Mucosa of stomach (tissue), 1 donor: ENCODE results near the gene RAPGEF1.

Experiments used
- H3K27me3 ChIP-seq: one replicate; pipeline ENCODE4 v1.7.0; 2013; ENCODE audit warnings: mild to moderate bottlenecking, low read length; ENCODE audit not compliant: control insufficient read depth, insufficient read depth
- H3K36me3 ChIP-seq: one replicate; pipeline ENCODE4 v1.7.0; 2013; ENCODE audit warnings: low read length; ENCODE audit not compliant: control insufficient read depth, insufficient read depth
- H3K4me1 ChIP-seq: one replicate; pipeline ENCODE4 v1.7.0; 2013; ENCODE audit warnings: mild to moderate bottlenecking, low read length; ENCODE audit not compliant: control insufficient read depth, insufficient read depth
- H3K4me3 ChIP-seq: one replicate; pipeline ENCODE4 v1.7.0; 2013; ENCODE audit warnings: low read length
- H3K9ac ChIP-seq: one replicate; pipeline ENCODE4 v1.7.0; 2013; ENCODE audit warnings: mild to moderate bottlenecking, low read length, moderate library complexity
- H3K9me3 ChIP-seq: one replicate; pipeline ENCODE4 v1.7.0; 2013; ENCODE audit warnings: mild to moderate bottlenecking, low read length, moderate library complexity; ENCODE audit not compliant: control insufficient read depth
- donor health status: Pancreatic carcinoma.

RAPGEF1 gene

GRCh38 chr9:131733541-131734061, 6.3 kb downstream of the RAPGEF1 start:
- Histone ChIP-seq H3K9ac (peak overlapping the region; percentile 11), H3K4me1 (peaks cover 70% of the 10 kb centered on the region), H3K27me3 (no peaks in the 10 kb centered on the region), H3K9me3 (no peaks in the 10 kb centered on the region), H3K36me3 (no peaks in the 10 kb centered on the region), H3K4me3 (no peak overlapping the region)

- Histone ChIP-seq H3K36me3 (no peaks in the 10 kb centered on the region), H3K9ac (no peak overlapping the region), H3K9me3 (no peaks in the 10 kb centered on the region), H3K4me1 (peaks cover 71% of the 10 kb centered on the region), H3K4me3 (no peak overlapping the region), H3K27me3 (no peaks in the 10 kb centered on the region)
Measured at GRCh38 chr9:131732636-131733289, 7.1 kb downstream of the RAPGEF1 start.

GRCh38 chr9:131732061-131732526, 7.8 kb downstream of the RAPGEF1 start:
- no peak overlapping the region for H3K9ac ChIP-seq
- H3K4me3 ChIP-seq: no peak overlapping the region
- no peaks in the 10 kb centered on the region for H3K27me3 ChIP-seq
- no peaks in the 10 kb centered on the region for H3K36me3 ChIP-seq
- no peaks in the 10 kb centered on the region for H3K9me3 ChIP-seq
- peaks cover 74% of the 10 kb centered on the region for H3K4me1 ChIP-seq

GRCh38 chr9:131731644-131732043, 8.2 kb downstream of the RAPGEF1 start:
- Histone ChIP-seq H3K9me3 (no peaks in the 10 kb centered on the region), H3K36me3 (no peaks in the 10 kb centered on the region), H3K9ac (no peak overlapping the region), H3K27me3 (no peaks in the 10 kb centered on the region), H3K4me3 (no peak overlapping the region), H3K4me1 (peaks cover 70% of the 10 kb centered on the region)

- Histone ChIP-seq H3K27me3 (no peaks in the 10 kb centered on the region), H3K4me3 (no peak overlapping the region), H3K4me1 (peaks cover 66% of the 10 kb centered on the region), H3K9me3 (no peaks in the 10 kb centered on the region), H3K9ac (no peak overlapping the region), H3K36me3 (no peaks in the 10 kb centered on the region)
Measured at GRCh38 chr9:131731237-131731636, 8.6 kb downstream of the RAPGEF1 start.

- Histone ChIP-seq H3K9me3 (no peaks in the 10 kb centered on the region), H3K27me3 (no peaks in the 10 kb centered on the region), H3K4me3 (no peak overlapping the region), H3K36me3 (no peaks in the 10 kb centered on the region), H3K4me1 (peaks cover 43% of the 10 kb centered on the region), H3K9ac (no peak overlapping the region)
Measured at GRCh38 chr9:131728961-131729360, 10.9 kb downstream of the RAPGEF1 start.

GRCh38 chr9:131728546-131728910, 11.3 kb downstream of the RAPGEF1 start:
- Histone ChIP-seq H3K4me1 (peaks cover 40% of the 10 kb centered on the region), H3K36me3 (no peaks in the 10 kb centered on the region), H3K9me3 (no peaks in the 10 kb centered on the region), H3K27me3 (no peaks in the 10 kb centered on the region), H3K4me3 (no peak overlapping the region), H3K9ac (no peak overlapping the region)

- Histone ChIP-seq H3K4me3 (no peak overlapping the region), H3K9ac (no peak overlapping the region), H3K36me3 (no peaks in the 10 kb centered on the region), H3K4me1 (peaks cover 40% of the 10 kb centered on the region), H3K27me3 (no peaks in the 10 kb centered on the region), H3K9me3 (no peaks in the 10 kb centered on the region)
Measured at GRCh38 chr9:131727795-131728545, 11.9 kb downstream of the RAPGEF1 start.

GRCh38 chr9:131727184-131727759, 12.6 kb downstream of the RAPGEF1 start:
- Histone ChIP-seq H3K9ac (no peak overlapping the region), H3K27me3 (no peaks in the 10 kb centered on the region), H3K9me3 (no peaks in the 10 kb centered on the region), H3K36me3 (no peaks in the 10 kb centered on the region), H3K4me3 (no peak overlapping the region), H3K4me1 (peaks cover 33% of the 10 kb centered on the region)

GRCh38 chr9:131724683-131725082, 15.2 kb downstream of the RAPGEF1 start:
- Histone ChIP-seq H3K27me3 (no peaks in the 10 kb centered on the region), H3K9me3 (no peaks in the 10 kb centered on the region), H3K9ac (no peak overlapping the region), H3K4me1 (peaks cover 16% of the 10 kb centered on the region), H3K36me3 (no peaks in the 10 kb centered on the region), H3K4me3 (no peak overlapping the region)

- no peak overlapping the region for H3K4me3 ChIP-seq
- H3K27me3 ChIP-seq: no peaks in the 10 kb centered on the region
- H3K4me1 ChIP-seq: peaks cover 16% of the 10 kb centered on the region
- no peaks in the 10 kb centered on the region for H3K36me3 ChIP-seq
- no peak overlapping the region for H3K9ac ChIP-seq
- H3K9me3 ChIP-seq: no peaks in the 10 kb centered on the region
Measured at GRCh38 chr9:131723632-131724031, 16.2 kb downstream of the RAPGEF1 start.

- H3K9ac ChIP-seq: no peak overlapping the region
- no peaks in the 10 kb centered on the region for H3K9me3 ChIP-seq
- H3K36me3 ChIP-seq: no peaks in the 10 kb centered on the region
- H3K4me3 ChIP-seq: no peak overlapping the region
- peaks cover 6% of the 10 kb centered on the region for H3K4me1 ChIP-seq
- H3K27me3 ChIP-seq: no peaks in the 10 kb centered on the region
Measured at GRCh38 chr9:131722255-131722654, 17.6 kb downstream of the RAPGEF1 start.
